ENCODE results near the gene ZNF568.

Gene ZNF568

DNA sequence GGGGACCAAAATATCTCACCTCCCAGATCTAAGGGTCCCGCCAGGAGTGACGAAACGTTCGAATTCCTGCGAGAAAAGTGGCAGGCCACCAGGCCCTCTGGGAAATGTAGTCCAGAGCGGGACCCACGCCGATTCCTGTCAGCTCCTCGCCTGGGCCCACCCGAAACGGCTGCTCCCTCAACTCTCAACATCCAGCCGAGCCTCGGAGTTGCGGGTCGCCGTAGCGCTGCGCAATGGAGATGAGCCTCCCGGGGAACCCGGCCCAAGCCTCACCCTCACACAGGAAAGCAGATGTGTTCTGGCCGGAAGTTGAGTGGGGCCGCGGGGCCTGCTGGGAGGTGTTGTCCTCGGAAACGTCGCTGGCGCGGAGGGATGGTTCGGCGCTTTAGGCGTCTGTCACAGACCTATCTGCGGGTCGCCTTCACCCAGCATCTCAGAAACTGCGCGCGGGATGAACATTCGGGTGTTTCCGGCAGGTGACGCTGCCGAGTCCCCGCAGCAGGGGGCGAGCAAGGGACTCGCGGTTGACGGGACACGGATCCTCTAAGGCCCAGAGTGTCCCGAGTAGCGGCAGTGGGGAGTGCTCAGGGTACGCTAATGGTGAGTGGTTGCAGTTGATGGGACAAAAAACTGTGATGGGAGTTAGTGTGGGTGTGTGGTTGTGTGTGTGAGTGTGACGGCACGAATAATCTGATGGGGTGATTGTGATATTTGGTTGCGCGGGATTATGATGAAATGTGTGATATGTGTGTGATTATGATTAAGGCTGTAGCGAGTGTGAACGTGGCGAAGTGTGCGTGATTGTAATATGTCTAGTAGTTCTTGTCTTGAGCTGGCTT, at the start of gene ZNF568, which contains the start of gene ZNF829:
TSS of gene ZNF568 (plus strand) at position 341 of the 839 bp plus-strand sequence. CDS start 6,439 bp downstream, outside the sequence.
TSS of gene ZNF829 (minus strand) at position 300 of the 839 bp plus-strand sequence. CDS start 1,124 bp downstream, outside the sequence.
- DNase-seq (peak; percentile 97), ATAC-seq (ENCODE audit: insufficient read depth, low read depth) (peak; percentile 95)
- Histone ChIP-seq H3K4me3 (ENCODE audit: low read depth in 1 of 2, low read length in 2 of 2) (peak within 1 kb of the TSS; percentile 32 to 60; a peak in 3 of 4 replicates), H3K4me2 (ENCODE audit: insufficient read depth, low read length) (peak within 1 kb of the TSS; percentile 83), H2AFZ (ENCODE audit: low read depth, low read length) (peak within 1 kb of the TSS; percentile 82), H3K9ac (ENCODE audit: low read depth, low read length) (peak within 1 kb of the TSS; percentile 65), H3K36me3 (ENCODE audit: insufficient read depth, low read length) (peaks cover 50% of the 10 kb centered on the region), H3K27me3 (ENCODE audit: insufficient read depth, low read length, poor library complexity) (no peaks in the 10 kb centered on the region), H3K4me1 (ENCODE audit: insufficient read depth, low read length) (peaks cover 34% of the 10 kb centered on the region), H3K27ac (ENCODE audit: low read length) (peak within 1 kb of the TSS; percentile 92), H3K79me2 (ENCODE audit: insufficient read depth, low read length) (peaks cover 51% of the 10 kb centered on the region), H3K9me3 (ENCODE audit: insufficient read depth, low read length, severe bottlenecking) (peaks cover 8% of the 10 kb centered on the region), H4K20me1 (ENCODE audit: insufficient read depth, low read length) (no peaks in the 10 kb centered on the region)
- TF ChIP-seq, protein P1, sequence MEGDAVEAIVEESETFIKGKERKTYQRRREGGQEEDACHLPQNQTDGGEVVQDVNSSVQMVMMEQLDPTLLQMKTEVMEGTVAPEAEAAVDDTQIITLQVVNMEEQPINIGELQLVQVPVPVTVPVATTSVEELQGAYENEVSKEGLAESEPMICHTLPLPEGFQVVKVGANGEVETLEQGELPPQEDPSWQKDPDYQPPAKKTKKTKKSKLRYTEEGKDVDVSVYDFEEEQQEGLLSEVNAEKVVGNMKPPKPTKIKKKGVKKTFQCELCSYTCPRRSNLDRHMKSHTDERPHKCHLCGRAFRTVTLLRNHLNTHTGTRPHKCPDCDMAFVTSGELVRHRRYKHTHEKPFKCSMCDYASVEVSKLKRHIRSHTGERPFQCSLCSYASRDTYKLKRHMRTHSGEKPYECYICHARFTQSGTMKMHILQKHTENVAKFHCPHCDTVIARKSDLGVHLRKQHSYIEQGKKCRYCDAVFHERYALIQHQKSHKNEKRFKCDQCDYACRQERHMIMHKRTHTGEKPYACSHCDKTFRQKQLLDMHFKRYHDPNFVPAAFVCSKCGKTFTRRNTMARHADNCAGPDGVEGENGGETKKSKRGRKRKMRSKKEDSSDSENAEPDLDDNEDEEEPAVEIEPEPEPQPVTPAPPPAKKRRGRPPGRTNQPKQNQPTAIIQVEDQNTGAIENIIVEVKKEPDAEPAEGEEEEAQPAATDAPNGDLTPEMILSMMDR (IDR thresholded peaks at IDR 0.05; ENCODE audit: borderline replicate concordance, extremely low read depth, low read length, poor library complexity, severe bottlenecking): peak; percentile 90
- TF ChIP-seq EZH2 (IDR thresholded peaks at IDR 0.05; ENCODE audit: borderline replicate concordance, low read depth, low read length, severe bottlenecking): no peak

DNA sequence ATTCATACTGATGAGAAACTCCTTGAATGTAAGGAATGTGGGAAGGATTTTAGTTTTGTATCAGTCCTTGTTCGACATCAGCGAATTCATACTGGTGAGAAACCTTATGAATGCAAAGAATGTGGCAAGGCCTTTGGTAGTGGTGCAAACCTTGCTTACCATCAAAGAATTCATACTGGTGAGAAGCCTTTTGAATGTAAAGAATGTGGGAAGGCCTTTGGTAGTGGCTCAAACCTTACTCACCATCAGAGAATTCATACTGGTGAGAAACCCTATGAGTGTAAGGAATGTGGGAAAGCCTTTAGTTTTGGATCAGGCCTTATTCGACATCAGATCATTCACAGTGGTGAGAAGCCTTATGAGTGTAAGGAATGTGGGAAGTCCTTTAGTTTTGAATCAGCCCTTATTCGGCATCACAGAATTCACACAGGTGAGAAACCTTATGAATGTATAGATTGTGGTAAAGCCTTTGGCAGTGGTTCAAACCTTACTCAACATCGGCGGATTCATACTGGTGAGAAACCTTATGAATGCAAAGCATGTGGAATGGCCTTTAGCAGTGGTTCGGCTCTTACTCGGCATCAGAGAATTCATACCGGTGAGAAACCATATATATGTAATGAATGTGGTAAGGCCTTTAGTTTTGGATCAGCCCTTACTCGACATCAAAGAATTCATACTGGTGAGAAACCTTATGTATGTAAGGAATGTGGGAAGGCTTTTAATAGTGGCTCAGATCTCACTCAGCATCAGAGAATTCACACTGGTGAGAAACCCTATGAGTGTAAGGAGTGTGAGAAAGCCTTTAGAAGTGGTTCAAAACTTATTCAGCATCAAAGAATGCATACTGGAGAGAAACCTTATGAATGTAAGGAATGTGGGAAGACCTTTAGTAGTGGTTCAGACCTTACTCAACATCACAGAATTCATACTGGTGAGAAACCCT, 38.9 kb upstream of the ZNF568 start:
- Histone ChIP-seq H2AFZ (ENCODE audit: low read depth, low read length) (no peak overlapping the region), H3K4me1 (ENCODE audit: insufficient read depth, low read length) (no peaks in the 10 kb centered on the region), H3K36me3 (ENCODE audit: insufficient read depth, low read length) (peaks cover 58% of the 10 kb centered on the region), H3K4me3 (ENCODE audit: low read depth in 1 of 2, low read length in 2 of 2) (no peak overlapping the region; a peak in 1 of 4 replicates), H4K20me1 (ENCODE audit: insufficient read depth, low read length) (no peaks in the 10 kb centered on the region), H3K79me2 (ENCODE audit: insufficient read depth, low read length) (no peaks in the 10 kb centered on the region), H3K9me3 (ENCODE audit: insufficient read depth, low read length, severe bottlenecking) (peaks cover 75% of the 10 kb centered on the region), H3K27ac (ENCODE audit: low read length) (no peak overlapping the region), H3K4me2 (ENCODE audit: insufficient read depth, low read length) (no peak overlapping the region), H3K9ac (ENCODE audit: low read depth, low read length) (no peak overlapping the region), H3K27me3 (ENCODE audit: insufficient read depth, low read length, poor library complexity) (no peaks in the 10 kb centered on the region)
- ATAC-seq (ENCODE audit: insufficient read depth, low read depth) (no peak), DNase-seq (no peak)
- TF ChIP-seq EZH2 (IDR thresholded peaks at IDR 0.05; ENCODE audit: borderline replicate concordance, low read depth, low read length, severe bottlenecking): no peak
- TF ChIP-seq, protein P1 (IDR thresholded peaks at IDR 0.05; ENCODE audit: borderline replicate concordance, extremely low read depth, low read length, poor library complexity, severe bottlenecking): no peak

DNA sequence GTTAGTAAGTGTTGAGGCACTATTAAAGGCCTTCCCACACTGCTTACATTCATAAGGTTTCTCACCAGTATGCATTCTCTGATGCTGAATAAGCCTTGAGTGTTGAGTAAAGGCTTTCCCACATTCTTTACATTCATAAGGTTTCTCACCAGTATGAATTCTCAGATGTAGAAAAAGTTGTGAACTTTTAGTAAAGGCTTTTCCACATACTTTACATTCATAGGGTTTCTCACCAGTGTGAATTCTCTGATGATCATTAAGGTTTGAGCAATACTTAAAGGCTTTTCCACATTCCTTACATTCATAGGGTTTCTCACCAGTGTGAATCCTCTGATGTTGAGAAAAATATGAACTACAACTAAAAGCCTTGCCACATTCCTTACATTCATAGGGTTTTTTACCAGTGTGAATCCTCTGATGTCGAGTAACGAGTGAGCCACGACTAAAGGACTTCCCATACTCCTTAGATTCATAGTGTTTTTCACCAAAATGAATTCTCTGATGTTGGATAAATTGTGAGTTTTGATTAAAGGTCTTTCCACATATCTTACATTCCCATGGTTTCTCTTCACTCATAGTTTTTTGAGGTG, 24.3 kb upstream of the ZNF568 start:
- no peak overlapping the region for H3K27ac ChIP-seq (ENCODE audit: low read length)
- peaks cover 71% of the 10 kb centered on the region for H3K36me3 ChIP-seq (ENCODE audit: insufficient read depth, low read length)
- DNase-seq: no peak
- peaks cover 2% of the 10 kb centered on the region; the same call in 1 of the 2 replicates for H3K79me2 ChIP-seq (ENCODE audit: insufficient read depth, low read length)
- H3K4me1 ChIP-seq (ENCODE audit: insufficient read depth, low read length): no peaks in the 10 kb centered on the region
- H3K27me3 ChIP-seq (ENCODE audit: insufficient read depth, low read length, poor library complexity): no peaks in the 10 kb centered on the region
- no peak for ATAC-seq (ENCODE audit: insufficient read depth, low read depth)
- H4K20me1 ChIP-seq (ENCODE audit: insufficient read depth, low read length): no peaks in the 10 kb centered on the region
- H3K9ac ChIP-seq (ENCODE audit: low read depth, low read length): no peak overlapping the region
- H2AFZ ChIP-seq (ENCODE audit: low read depth, low read length): no peak overlapping the region
- H3K4me2 ChIP-seq (ENCODE audit: insufficient read depth, low read length): no peak overlapping the region
- no peak for TF ChIP-seq EZH2 (IDR thresholded peaks at IDR 0.05; ENCODE audit: borderline replicate concordance, low read depth, low read length, severe bottlenecking)
- TF ChIP-seq, protein P1 (IDR thresholded peaks at IDR 0.05; ENCODE audit: borderline replicate concordance, extremely low read depth, low read length, poor library complexity, severe bottlenecking): no peak
- H3K4me3 ChIP-seq (ENCODE audit: low read depth in 1 of 2, low read length in 2 of 2): no peak overlapping the region; a peak in 1 of 4 replicates
- peaks cover 76% of the 10 kb centered on the region for H3K9me3 ChIP-seq (ENCODE audit: insufficient read depth, low read length, severe bottlenecking)
